Activated T-helper 17 cell treated with anti-CD3 and anti-CD28 coated beads, Interleukin-2, amount 50 U/mL, for 72 hours (primary cell): ENCODE measurements around the gene LYPLAL1. TPM values are rescaled to one million over a fixed set of nuclear protein-coding genes. Genes with fewer than 3 reads are reported as not detected.

ENCODE experiments used
- ATAC-seq: fragments of 150-1000 bp; cut with Tn5 transposase; replicated peaks from 2 replicates; pipeline ENCODE4 v1.10.0; 2021; ENCODE audit warnings: mild to moderate bottlenecking, moderate library complexity
- H3K27ac Mint-ChIP-seq: one replicate; pipeline ENCODE4 v1.8.0; 2022; ENCODE audit warnings: mixed read lengths
- H3K27me3 Mint-ChIP-seq: one replicate; pipeline ENCODE4 v1.8.0; 2022; ENCODE audit warnings: mixed read lengths
- H3K36me3 Mint-ChIP-seq: one replicate; pipeline ENCODE4 v1.8.0; 2022; ENCODE audit warnings: low read depth, mild to moderate bottlenecking, mixed read lengths
- H3K4me1 Mint-ChIP-seq: one replicate; pipeline ENCODE4 v1.8.0; 2022; ENCODE audit warnings: mixed read lengths
- H3K4me3 Mint-ChIP-seq: one replicate; pipeline ENCODE4 v1.8.0; 2022; ENCODE audit warnings: mild to moderate bottlenecking, mixed read lengths
- H3K9me3 Mint-ChIP-seq: one replicate; pipeline ENCODE4 v1.8.0; 2022; ENCODE audit warnings: mixed read lengths
- total RNA-seq, 2 donors: library from RNA; stranded (reverse); gene quantifications; one replicate each; pipeline ENCODE4 v1.2.3, GENCODE V29; 2022

LYPLAL1 gene
- total RNA-seq, 2 donors from 2014 or later, result 22.7 to 33.5 TPM

- ATAC-seq, result no peak
- peaks cover 19% of the 10 kb centered on the region for H3K27me3 Mint-ChIP-seq
- H3K9me3 Mint-ChIP-seq, result no peaks in the 10 kb centered on the region
- H3K36me3 Mint-ChIP-seq, result no peaks in the 10 kb centered on the region
- H3K27ac Mint-ChIP-seq, result no peak overlapping the region
- H3K4me3 Mint-ChIP-seq, result no peak overlapping the region
- H3K4me1 Mint-ChIP-seq, result no peaks in the 10 kb centered on the region
These were observed 22.8 kb upstream of the LYPLAL1 start for GRCh38 chr1:219150913-219151312.

- ATAC-seq, result no peak
- no peaks in the 10 kb centered on the region for H3K4me1 Mint-ChIP-seq
- H3K36me3 Mint-ChIP-seq, result no peaks in the 10 kb centered on the region
- no peak overlapping the region for H3K27ac Mint-ChIP-seq
- H3K4me3 Mint-ChIP-seq, result no peak overlapping the region
- no peaks in the 10 kb centered on the region for H3K9me3 Mint-ChIP-seq
- H3K27me3 Mint-ChIP-seq, result peaks cover 16% of the 10 kb centered on the region
These were observed 22.2 kb upstream of the LYPLAL1 start for GRCh38 chr1:219151467-219151866.

- peaks cover 16% of the 10 kb centered on the region for H3K27me3 Mint-ChIP-seq
- no peaks in the 10 kb centered on the region for H3K4me1 Mint-ChIP-seq
- no peak overlapping the region for H3K27ac Mint-ChIP-seq
- H3K4me3 Mint-ChIP-seq, result no peak overlapping the region
- H3K36me3 Mint-ChIP-seq, result no peaks in the 10 kb centered on the region
- ATAC-seq, result no peak
- H3K9me3 Mint-ChIP-seq, result no peaks in the 10 kb centered on the region
These were observed 20.9 kb upstream of the LYPLAL1 start for GRCh38 chr1:219152751-219153150.

GRCh38 chr1:219153723-219154122 is 20.0 kb upstream of the LYPLAL1 start:
- Mint-ChIP-seq H3K36me3 (no peaks in the 10 kb centered on the region), H3K9me3 (no peaks in the 10 kb centered on the region), H3K4me3 (no peak overlapping the region), H3K27me3 (peaks cover 16% of the 10 kb centered on the region), H3K4me1 (no peaks in the 10 kb centered on the region), H3K27ac (no peak overlapping the region)
- no peak for ATAC-seq

- no peaks in the 10 kb centered on the region for H3K4me1 Mint-ChIP-seq
- no peak overlapping the region for H3K4me3 Mint-ChIP-seq
- H3K9me3 Mint-ChIP-seq, result no peaks in the 10 kb centered on the region
- no peak overlapping the region for H3K27ac Mint-ChIP-seq
- H3K36me3 Mint-ChIP-seq, result no peaks in the 10 kb centered on the region
- no peak for ATAC-seq
- peaks cover 11% of the 10 kb centered on the region for H3K27me3 Mint-ChIP-seq
These were observed 18.5 kb upstream of the LYPLAL1 start for GRCh38 chr1:219155135-219155534.

- no peaks in the 10 kb centered on the region for H3K4me1 Mint-ChIP-seq
- no peak overlapping the region for H3K27ac Mint-ChIP-seq
- no peaks in the 10 kb centered on the region for H3K9me3 Mint-ChIP-seq
- ATAC-seq, result no peak
- H3K27me3 Mint-ChIP-seq, result peaks cover 4% of the 10 kb centered on the region
- H3K4me3 Mint-ChIP-seq, result no peak overlapping the region
- H3K36me3 Mint-ChIP-seq, result no peaks in the 10 kb centered on the region
These were observed 13.6 kb upstream of the LYPLAL1 start for GRCh38 chr1:219159946-219160645.

- H3K27ac Mint-ChIP-seq, result no peak overlapping the region
These were observed 12.7 kb upstream of the LYPLAL1 start for GRCh38 chr1:219160967-219161366.

GRCh38 chr1:219161371-219161770 is 12.3 kb upstream of the LYPLAL1 start:
- H3K27me3 Mint-ChIP-seq, result no peaks in the 10 kb centered on the region
- ATAC-seq, result no peak
- H3K36me3 Mint-ChIP-seq, result no peaks in the 10 kb centered on the region
- no peak overlapping the region for H3K27ac Mint-ChIP-seq
- no peaks in the 10 kb centered on the region for H3K9me3 Mint-ChIP-seq
- H3K4me3 Mint-ChIP-seq, result no peak overlapping the region
- no peaks in the 10 kb centered on the region for H3K4me1 Mint-ChIP-seq

More at GRCh38 chr1:219160967-219161366, 12.7 kb upstream of the LYPLAL1 start:
- Mint-ChIP-seq H3K27me3 (no peaks in the 10 kb centered on the region), H3K4me3 (no peak overlapping the region), H3K4me1 (no peaks in the 10 kb centered on the region), H3K36me3 (no peaks in the 10 kb centered on the region), H3K9me3 (no peaks in the 10 kb centered on the region)
- ATAC-seq, result no peak

GRCh38 chr1:219163401-219163954 is 10.2 kb upstream of the LYPLAL1 start:
- H3K36me3 Mint-ChIP-seq, result no peaks in the 10 kb centered on the region
- H3K4me1 Mint-ChIP-seq, result no peaks in the 10 kb centered on the region
- no peak overlapping the region for H3K4me3 Mint-ChIP-seq
- no peaks in the 10 kb centered on the region for H3K27me3 Mint-ChIP-seq
- no peaks in the 10 kb centered on the region for H3K9me3 Mint-ChIP-seq
- ATAC-seq, result no peak
- H3K27ac Mint-ChIP-seq, result no peak overlapping the region

- H3K9me3 Mint-ChIP-seq, result peaks cover 3% of the 10 kb centered on the region
- ATAC-seq, result no peak
- no peak overlapping the region for H3K4me3 Mint-ChIP-seq
- peaks cover 16% of the 10 kb centered on the region for H3K36me3 Mint-ChIP-seq
- H3K4me1 Mint-ChIP-seq, result peaks cover 10% of the 10 kb centered on the region
- no peaks in the 10 kb centered on the region for H3K27me3 Mint-ChIP-seq
- no peak overlapping the region for H3K27ac Mint-ChIP-seq
These were observed 2.3 kb upstream of the LYPLAL1 start for GRCh38 chr1:219171192-219171935.

- no peak for ATAC-seq
- Mint-ChIP-seq H3K27me3 (no peaks in the 10 kb centered on the region), H3K27ac (no peak overlapping the region), H3K9me3 (peaks cover 3% of the 10 kb centered on the region), H3K4me1 (peaks cover 20% of the 10 kb centered on the region), H3K36me3 (peaks cover 23% of the 10 kb centered on the region), H3K4me3 (peak overlapping the region; percentile 97)
These were observed 857 bp upstream of the LYPLAL1 start for GRCh38 chr1:219172821-219173220.

- peak overlapping the region; percentile 97 for H3K4me3 Mint-ChIP-seq
- H3K27me3 Mint-ChIP-seq, result no peaks in the 10 kb centered on the region
- ATAC-seq, result no peak
- peaks cover 23% of the 10 kb centered on the region for H3K4me1 Mint-ChIP-seq
- H3K27ac Mint-ChIP-seq, result peak overlapping the region; percentile 97
- peaks cover 3% of the 10 kb centered on the region for H3K9me3 Mint-ChIP-seq
- H3K36me3 Mint-ChIP-seq, result peaks cover 23% of the 10 kb centered on the region
These were observed 282 bp upstream of the LYPLAL1 start for GRCh38 chr1:219173434-219173757.

- Mint-ChIP-seq H3K36me3 (peaks cover 29% of the 10 kb centered on the region), H3K4me3 (peak overlapping the region; percentile 97), H3K4me1 (peaks cover 23% of the 10 kb centered on the region), H3K27ac (peak overlapping the region; percentile 97), H3K9me3 (peaks cover 3% of the 10 kb centered on the region), H3K27me3 (no peaks in the 10 kb centered on the region)
- ATAC-seq, result peak; percentile 44
These were observed 958 bp downstream of the LYPLAL1 start for GRCh38 chr1:219174460-219175211.

GRCh38 chr1:219175212-219175564 is 1.5 kb downstream of the LYPLAL1 start:
- H3K36me3 Mint-ChIP-seq, result peaks cover 35% of the 10 kb centered on the region
- peaks cover 23% of the 10 kb centered on the region for H3K4me1 Mint-ChIP-seq
- H3K9me3 Mint-ChIP-seq, result peaks cover 3% of the 10 kb centered on the region
- no peaks in the 10 kb centered on the region for H3K27me3 Mint-ChIP-seq
- H3K4me3 Mint-ChIP-seq, result peak overlapping the region; percentile 97
- ATAC-seq, result no peak
- H3K27ac Mint-ChIP-seq, result peak overlapping the region; percentile 97
